ENCODE data around the gene TECTB.
A peak's percentile ranks its signal among the peaks of the same experiment; 100 is the strongest.

TECTB gene

GRCh38 chr10:112313234-112313633 is 30.0 kb downstream of the TECTB start:
- DNase-seq: no peak

- DNase-seq: no peak
These were observed 30.7 kb downstream of the TECTB start for GRCh38 chr10:112313911-112314310.

GRCh38 chr10:112314822-112315474 is 31.7 kb downstream of the TECTB start:
- DNase-seq: peak; percentile 81

- DNase-seq: no peak
These were observed 44.5 kb downstream of the TECTB start for GRCh38 chr10:112327678-112328077.

GRCh38 chr10:112330162-112330561 is 47.0 kb downstream of the TECTB start:
- DNase-seq: no peak

- no peak for DNase-seq
These were observed 47.5 kb downstream of the TECTB start for GRCh38 chr10:112330607-112331160.

- DNase-seq: no peak
These were observed 48.8 kb downstream of the TECTB start for GRCh38 chr10:112332022-112332421.

GRCh38 chr10:112332509-112333228 is 49.5 kb downstream of the TECTB start:
- no peak for DNase-seq

- no peak for DNase-seq
These were observed 50.3 kb downstream of the TECTB start for GRCh38 chr10:112333452-112333851.

GRCh38 chr10:112335111-112335867 is 52.1 kb downstream of the TECTB start:
- no peak for DNase-seq

- DNase-seq: no peak
These were observed 52.7 kb downstream of the TECTB start for GRCh38 chr10:112335868-112336265.

GRCh38 chr10:112336556-112337201 is 53.5 kb downstream of the TECTB start:
- no peak for DNase-seq

- no peak for DNase-seq
These were observed 55.8 kb downstream of the TECTB start for GRCh38 chr10:112338957-112339356.

- no peak for DNase-seq
These were observed 57.4 kb downstream of the TECTB start for GRCh38 chr10:112340601-112341000.

GRCh38 chr10:112343056-112343806 is 60.0 kb downstream of the TECTB start:
- DNase-seq: no peak

GRCh38 chr10:112344261-112344660 is 61.1 kb downstream of the TECTB start:
- no peak for DNase-seq

GRCh38 chr10:112345202-112345601 is 62.0 kb downstream of the TECTB start:
- DNase-seq: no peak

GRCh38 chr10:112345743-112346142 is 62.5 kb downstream of the TECTB start:
- no peak for DNase-seq

GRCh38 chr10:112346774-112347173 is 63.6 kb downstream of the TECTB start:
- no peak for DNase-seq

- DNase-seq: no peak
These were observed 64.8 kb downstream of the TECTB start for GRCh38 chr10:112347709-112348671.

- no peak for DNase-seq
These were observed 65.6 kb downstream of the TECTB start for GRCh38 chr10:112348759-112349158.
